GM19239 (cell line): ENCODE data around the gene NCKAP1.
A peak's percentile ranks its signal among the peaks of the same experiment; 100 is the strongest.
"Not testable (repeated sequence)": the region's sequence is repeated elsewhere in the genome, so short reads cannot be mapped to it uniquely, and the experiment has no call there.

Experiments
- DNase-seq: peaks from one replicate; pipeline ENCODE4 v3.0.0; 2011; ENCODE audit warnings: low spot score; ENCODE audit not compliant: insufficient read length
- FAIRE-seq: peaks from 2 replicates; lab custom pipeline; 2011; peaks lifted over from hg19 to GRCh38; lab: Jason Lieb, UNC

NCKAP1 gene

DNA sequence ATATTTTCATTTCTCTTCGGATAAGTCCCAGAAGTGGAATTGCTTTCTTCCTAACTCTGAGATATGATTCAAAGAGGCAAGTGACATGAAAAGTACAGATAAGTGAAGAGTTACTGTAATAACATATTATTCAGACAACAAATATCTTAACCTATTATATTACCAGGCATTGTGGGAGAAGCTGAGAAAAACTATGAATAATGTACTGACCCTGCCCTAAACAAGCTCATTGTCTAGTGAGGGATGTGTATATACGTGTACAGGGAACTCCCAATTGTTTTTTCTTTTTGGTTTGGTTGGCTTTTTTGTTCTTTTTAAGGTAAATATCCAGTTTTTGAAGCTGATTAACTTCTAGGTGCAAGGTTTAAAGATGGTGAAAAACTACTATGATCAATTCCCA is 26.5 kb downstream of the NCKAP1 start:
- FAIRE-seq (no peak), DNase-seq (no peak)

DNA sequence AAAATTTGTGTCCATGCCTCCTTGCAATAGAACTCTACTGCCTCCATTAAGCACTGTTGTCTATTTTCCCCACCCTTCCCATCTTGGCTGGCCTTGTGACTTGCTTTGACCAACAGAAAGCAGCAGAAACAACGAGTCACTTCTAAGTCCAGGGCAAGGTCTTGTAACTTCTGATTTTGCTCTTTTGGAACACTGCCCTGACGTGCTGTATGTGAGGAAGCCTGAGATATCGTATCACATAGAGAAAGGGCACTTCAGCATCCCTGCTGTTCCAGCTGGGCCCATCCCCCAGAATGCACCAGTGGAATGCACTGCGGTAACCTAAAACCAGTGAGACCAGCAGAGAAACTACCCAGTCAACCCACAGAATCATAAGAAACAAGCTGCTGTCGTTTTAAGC is 28.1 kb downstream of the NCKAP1 start:
- peak; percentile 11 for FAIRE-seq
- DNase-seq: no peak

DNA sequence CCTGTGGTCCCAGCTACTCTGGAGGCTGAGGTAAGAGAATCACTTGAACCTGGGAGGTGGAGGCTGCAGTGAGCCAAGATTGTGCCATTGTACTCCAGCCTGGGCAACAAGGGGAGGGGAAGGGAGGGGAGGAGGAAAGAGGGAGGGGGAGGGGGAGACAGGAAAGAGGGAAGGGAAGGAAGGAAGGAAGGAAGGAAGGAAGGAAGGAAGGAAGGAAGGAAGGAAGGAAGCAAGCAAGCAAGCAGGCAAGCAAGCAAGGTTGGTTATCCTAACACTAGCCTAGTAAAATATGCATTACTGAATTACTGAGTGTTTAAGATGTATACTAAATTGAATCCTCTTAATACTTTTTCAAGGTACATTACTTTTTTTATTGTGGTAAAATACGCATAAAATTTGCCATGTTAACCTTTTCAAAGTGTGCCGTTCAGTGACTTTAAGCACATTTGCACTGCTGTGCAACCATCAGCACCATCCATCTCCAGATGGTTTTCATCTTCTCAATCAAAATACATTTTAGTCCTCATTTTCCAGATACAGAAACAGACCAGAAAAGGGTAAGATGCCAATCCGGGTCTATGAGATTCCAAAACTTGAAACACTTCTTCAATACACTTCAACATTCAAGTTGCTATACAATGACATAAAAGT is 28.9 kb downstream of the NCKAP1 start:
- no peak for FAIRE-seq
- no peak for DNase-seq

DNA sequence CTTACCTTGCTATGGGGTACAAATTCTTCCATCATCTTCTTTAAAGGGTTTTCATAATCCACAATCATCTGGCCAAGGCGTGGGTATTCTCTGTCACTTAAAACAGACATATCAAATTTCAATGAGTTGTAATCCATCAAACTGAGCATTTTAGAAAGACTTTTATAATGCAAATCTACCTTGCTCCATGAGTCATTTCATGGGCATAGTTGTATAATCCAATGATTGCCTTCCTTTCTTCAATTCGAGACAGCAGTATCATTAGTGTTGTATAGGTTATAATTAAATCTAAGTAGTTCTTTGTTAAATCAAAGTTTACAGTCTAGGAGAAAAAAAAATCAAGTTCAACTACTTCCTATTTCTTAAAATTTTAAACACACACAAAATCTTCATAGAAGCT is 36.3 kb downstream of the NCKAP1 start:
- FAIRE-seq: no peak
- no peak for DNase-seq

DNA sequence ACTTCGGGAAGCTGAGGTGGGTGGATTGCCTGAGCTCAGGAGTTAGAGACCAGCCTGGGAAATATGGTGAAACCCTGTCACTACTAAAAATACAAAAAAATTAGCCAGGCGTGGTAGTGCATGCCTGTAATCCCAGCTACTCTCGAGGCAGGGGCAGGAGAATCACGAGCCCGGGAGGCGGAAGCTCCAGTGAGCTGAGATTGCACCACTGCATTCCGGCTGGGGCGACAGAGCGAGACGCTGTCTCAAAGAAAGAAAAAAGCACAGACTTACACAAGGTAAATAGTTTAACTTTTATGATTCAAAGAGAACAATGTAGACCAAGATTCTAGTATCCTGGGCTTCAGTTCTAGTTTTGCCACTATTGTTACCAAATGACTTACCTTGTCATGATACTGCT is 37.4 kb downstream of the NCKAP1 start:
- FAIRE-seq: no peak

DNA sequence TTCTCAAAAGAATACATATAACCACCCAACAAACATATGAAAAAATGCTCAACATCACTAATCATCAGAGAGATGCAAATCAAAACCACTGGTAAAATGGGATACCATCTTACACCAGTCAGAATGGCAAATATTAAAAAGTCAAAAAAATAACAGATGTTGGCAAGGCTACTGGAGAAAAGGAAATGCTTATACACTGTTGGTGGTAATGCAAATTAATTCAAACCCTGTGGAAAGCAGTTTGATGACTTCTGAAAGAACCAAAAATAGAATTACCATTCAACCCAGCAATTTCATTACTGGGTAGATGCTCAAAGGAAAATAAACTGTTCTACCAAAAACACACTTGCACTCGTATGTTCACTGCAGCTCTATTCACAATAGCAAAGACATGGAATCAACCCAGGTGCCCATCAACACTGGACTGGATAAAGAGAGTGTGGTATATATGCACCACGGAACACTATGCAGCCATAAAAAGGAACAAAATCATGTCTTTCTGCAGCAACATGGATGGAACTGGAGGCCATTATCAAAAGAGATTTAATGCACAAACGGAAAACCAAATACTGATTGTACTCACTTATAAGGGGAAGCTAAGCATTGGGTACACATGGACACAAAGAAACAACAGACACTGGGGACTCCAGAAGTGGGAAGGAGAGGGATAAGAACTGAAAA is 38.8 kb downstream of the NCKAP1 start:
- no peak for FAIRE-seq

More for the DNA sequence above, 37.4 kb downstream of the NCKAP1 start:
- DNase-seq: no peak

DNA sequence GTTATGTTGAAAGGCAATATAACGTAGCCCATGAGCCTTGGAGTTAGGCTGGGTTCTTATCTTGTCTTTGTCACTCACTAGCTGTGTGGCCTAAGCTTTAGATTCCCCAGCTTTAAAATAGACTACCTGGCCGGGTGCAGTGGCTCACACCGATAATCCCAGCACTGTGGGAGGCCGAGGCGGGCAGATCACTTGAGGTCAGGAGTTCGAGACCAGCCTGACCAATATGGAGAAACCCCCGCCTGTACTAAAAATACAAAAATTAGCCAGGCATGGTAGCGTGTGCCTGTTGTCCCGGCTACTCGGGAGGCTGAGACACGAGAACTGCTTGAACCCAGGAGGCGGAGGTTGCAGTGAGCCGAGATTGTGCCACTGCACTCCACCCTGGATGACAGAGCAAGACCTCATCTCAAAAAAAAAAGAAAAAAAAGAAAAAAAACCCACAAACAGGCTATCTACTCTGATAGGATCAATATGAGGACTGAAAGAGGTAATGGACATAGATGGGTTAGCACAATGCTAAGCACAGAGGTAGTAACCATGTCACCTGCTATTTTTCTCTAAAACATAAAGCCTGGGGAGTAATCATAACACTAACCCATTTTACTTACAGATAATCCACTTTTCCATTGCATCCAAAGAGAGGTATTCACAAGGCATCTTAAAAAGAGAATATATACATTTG is 43.9 kb downstream of the NCKAP1 start:
- DNase-seq: no peak
- FAIRE-seq: no peak

More for the DNA sequence above, 38.8 kb downstream of the NCKAP1 start:
- no peak for DNase-seq

DNA sequence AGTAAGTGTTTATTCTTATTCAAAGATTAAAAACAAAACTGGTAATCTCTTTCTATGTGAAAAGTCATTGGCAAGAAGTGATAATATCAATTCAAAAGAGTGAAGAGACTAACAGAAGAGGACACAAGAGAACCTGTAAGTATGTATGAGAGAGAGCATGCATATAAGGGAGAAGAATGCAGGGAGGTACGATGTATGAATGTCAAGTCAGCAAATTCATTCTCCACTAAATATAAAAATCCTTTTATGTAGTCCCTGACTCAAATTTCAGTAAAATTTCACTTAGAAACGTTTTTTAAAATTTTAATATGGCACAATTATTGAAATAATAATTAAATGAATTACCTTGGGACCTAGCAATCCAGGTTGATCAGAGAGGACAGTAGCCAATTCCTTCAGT is 55.3 kb downstream of the NCKAP1 start:
- DNase-seq: no peak
- no peak for FAIRE-seq

DNA sequence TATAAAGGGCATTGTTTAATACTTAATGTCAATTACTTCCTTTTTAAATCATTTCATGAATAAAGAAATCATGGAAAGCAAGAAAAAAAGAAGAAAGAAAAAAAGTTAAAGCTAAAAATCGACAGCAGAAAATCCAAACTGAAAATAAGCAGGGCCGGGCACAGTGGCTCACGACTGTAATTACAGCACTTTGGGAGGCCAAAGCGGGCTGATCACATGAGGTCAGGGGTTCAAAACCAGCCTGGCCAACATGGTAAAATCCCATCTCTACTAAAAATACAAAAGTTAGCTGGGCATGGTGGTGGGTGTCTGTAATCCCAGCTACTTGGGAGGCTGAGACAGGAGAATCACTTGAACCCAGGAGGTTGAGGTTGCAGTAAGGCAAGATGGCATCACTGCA is 56.8 kb downstream of the NCKAP1 start:
- FAIRE-seq, DNase-seq: not testable (repeated sequence)

DNA sequence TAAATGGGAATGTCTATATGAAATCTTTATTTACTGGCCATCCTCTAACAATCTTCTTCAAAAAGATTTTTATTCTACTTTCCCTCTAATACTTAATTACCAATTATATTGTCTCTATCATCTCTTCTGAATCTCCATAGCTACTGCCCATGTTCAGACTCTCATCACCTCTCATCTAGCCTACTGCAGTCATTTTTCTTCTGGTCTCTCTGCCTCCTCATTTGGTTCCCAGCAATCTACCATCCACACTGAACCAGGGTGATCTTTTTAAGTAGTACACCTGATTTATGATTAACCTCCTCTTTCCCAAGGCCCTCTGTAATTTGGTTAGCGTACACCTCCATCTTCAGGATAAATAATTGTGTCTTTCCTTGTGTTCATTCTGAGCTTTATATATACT is 57.6 kb downstream of the NCKAP1 start:
- FAIRE-seq (peak; percentile 31), DNase-seq (no peak)

DNA sequence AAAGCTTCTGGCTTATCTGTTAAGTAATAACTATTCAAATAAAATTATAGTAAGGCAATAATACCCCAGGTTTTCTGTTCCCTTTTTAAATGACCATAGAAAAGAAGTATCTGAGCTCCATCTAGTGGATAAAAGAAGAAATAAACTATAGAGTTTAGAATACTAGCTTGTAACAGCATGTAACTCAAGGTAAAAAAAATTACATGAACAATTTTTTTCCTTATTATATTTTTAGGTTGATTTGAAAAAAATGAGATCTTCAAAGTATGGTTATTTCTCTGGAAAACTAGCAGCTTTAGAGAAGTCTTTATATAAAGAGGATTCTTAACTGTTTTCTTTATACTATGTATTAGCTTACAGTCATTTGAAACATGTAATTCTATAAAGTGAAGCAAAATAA is 58.1 kb downstream of the NCKAP1 start:
- DNase-seq: peak; percentile 2
- no peak for FAIRE-seq

DNA sequence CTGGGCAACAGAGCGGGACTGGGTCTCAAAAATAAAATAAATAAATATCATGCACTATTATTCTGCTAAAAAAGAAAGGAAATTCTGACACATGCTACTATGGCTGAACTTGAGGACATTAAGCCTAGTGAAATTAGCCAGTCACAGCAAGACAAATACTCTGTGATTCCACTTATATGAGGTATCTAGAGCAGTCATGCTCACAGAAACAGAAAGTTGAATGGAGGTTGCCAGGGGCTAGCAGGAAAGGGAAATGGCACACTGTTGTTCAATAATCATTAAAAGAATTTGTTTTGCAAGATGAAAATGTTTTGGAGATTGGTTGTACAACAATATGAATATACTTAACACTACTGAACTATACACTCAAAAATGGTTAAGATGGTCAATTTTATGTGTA is 60.8 kb downstream of the NCKAP1 start:
- DNase-seq: no peak
- FAIRE-seq: no peak

DNA sequence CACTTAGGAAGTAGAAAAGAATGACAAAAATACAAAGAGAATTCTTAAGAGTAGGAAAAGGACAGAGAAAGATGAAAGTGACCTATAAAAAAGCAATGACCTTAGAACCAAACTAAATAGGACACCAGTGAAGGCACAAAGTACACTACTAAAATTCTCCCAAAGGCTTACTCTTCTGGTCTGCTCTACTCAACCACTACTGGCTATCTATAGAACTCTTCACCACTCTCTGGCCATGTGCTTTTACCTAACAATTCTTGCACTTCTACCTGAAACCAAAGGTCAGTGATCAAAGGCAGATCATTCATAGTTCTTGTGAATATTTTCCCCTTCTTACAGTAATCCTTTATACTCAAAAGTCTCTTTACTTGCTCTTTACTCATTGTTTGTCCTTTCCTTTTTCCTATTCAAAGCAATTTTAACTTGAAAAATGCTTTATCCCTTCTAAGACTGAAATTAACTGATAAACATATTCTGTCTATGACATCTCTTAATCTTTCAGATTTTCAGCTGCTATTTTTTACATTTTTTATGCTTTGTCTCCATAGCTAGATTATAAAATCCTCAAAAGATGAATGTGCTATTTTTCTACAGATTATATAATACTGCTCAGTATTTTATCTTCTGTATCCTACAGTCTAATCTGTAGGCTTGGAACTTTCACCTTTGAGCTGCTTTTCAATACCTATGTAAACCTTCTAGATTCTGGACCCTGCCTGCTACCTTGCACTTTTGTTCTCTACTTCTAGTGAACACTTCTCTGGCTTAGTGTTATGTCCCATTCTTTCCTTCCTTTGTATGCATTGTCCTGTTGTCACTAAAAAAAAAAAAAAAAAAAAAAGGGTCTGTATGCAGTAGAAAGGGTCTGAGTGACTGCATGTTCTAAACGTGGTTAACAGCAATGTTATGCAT is 64.6 kb downstream of the NCKAP1 start:
- DNase-seq (no peak), FAIRE-seq (no peak)

DNA sequence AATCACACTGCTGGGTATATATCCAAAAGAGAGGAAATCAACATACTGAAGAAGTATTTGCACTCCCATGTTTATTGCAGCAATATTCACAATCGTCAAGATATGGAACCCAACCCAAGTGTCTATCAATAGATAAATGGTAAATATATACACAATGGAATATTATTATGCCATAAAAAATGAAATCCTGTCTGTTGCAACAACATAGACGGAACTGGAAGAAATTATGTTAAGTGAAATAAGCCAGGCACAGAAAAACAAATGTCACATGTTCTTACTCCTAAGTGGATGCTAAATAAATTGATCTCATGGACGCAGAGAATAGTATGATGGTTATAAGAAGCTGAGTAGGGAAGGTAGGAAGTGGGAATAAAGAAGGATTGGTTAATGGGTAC is 65.7 kb downstream of the NCKAP1 start:
- DNase-seq (no peak), FAIRE-seq (peak; percentile 90)

DNA sequence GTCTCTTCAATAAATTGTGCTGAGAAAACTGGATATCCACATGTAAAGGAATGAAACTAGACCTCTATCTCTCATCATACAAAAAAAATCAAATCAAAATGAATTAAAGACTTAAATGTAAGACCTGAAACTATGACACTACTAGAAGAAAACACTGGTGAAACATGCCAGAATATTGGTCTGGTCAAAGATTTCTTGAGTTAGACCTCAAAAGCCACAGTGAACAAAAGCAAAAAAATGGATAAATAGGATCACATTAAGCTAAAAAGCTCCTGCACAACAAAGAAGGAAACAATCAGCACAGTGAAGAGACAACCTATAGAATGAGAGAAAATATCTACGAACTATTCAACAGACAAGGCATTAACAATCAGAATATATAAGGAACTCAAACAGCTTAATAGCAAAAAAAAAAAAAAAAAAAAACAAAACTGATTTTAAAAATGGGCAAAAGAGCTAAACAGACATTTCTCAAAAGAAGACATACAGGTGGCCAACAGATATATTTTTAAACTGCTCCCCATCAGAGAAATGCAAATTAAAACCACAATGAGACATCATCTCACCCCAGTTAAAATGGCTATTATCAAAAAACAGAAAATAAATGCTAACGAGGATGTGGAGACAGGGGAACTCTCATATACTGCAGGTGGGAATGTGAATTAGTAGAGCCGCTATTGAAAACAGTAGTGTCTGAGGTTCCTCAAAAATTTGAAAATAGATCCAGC is 66.3 kb downstream of the NCKAP1 start:
- FAIRE-seq (no peak), DNase-seq (no peak)

DNA sequence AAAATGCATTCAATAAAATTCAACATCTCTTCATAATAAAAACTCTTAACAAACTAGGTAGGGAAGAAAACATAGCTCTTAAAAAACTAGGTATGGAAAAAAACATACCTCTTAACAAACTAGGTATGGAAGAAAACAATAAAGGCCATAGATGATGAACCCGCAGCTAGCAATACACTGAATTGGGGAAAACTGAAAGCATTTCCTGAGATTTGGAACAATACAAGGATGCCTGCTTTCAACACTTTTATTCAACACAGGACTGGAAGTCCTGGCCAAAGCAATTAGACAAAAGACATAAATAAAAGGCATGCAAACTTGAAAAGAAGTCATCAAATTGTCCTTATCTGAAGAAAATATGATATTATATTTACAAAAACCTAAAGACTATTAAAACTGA is 67.8 kb downstream of the NCKAP1 start:
- DNase-seq: no peak
- FAIRE-seq: no peak

DNA sequence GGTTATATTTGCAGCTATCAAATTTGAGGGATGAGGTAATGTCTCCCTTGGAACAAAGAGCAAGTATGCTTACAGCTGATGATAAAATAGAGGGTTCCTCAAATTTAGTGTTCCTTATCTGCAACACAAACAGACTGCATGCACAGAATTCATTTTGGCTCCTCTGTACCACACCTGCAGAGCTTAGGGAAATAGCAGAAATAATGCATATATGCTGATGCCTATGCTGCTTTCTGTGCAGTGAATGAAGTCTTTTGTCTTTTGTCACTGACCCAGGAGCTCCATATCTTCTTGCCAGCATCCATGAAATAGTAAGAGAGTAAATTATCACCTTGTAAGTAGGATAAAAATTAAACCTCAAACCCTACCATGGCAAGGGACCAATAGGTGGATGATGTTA is 69.8 kb downstream of the NCKAP1 start:
- DNase-seq (no peak), FAIRE-seq (peak; percentile 54)

DNA sequence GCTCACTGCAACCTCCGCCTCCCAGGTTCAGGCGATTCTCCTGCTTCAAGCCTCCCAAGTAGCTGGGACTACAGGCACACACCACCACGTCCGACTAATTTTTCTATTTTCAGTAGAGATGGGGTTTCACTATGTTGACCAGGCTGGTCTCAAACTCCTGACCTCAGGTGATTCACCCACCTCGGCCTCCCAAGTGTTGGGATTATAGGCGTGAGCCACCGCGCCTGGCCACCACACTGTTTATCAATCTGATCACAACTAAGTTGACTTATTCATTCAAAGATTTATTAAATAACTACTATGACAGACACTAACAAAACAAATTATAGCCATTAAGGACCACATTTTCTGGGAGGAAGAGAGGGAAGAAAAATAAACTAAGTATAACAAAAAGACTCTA is 71.9 kb downstream of the NCKAP1 start:
- DNase-seq, FAIRE-seq: not testable (repeated sequence)

DNA sequence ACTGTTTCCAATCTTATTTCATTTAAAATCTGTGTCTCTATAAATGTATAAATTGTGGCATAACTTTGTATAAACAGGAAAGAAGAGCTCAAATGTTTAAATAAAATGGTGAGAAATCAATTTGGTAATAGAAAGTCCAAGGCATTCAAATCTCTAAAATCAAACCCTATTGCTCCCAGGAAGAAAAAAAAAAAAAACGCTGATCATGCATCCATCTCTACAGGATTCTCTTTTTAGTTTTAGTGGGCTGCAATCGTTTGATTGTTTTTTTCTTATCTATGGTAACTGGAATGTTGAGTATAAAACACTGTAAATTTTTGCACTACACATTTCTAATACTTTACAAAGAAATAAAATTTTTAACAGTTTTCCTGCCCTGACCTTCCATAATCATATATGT is 75.6 kb downstream of the NCKAP1 start:
- FAIRE-seq: no peak
- no peak for DNase-seq

DNA sequence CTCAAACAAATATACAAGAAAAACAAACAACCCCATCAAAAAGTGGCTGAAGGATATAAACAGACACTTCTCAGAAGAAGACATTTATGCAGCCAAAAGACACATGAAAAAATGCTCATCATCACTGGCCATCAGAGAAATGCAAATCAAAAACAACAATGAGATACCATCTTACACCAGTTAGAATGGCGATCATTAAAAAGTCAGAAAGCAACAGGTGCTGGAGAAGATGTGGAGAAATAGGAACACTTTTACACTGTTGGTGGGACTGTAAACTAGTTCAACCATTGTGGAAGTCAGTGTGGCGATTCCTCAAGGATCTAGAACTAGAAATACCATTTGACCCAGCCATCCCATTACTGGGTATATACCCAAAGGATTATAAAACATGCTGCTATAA is 77.4 kb downstream of the NCKAP1 start:
- not testable (repeated sequence) for DNase-seq, FAIRE-seq
